RWPE1 (cell line): ENCODE results near the gene ACSM3.

Source experiments
- CTCF ChIA-PET: fragments of 350-600 bp; sonication (Branson Sonifier 250); formaldehyde crosslinking; extraction: SDS; loops from one replicate; lab custom pipeline; 2021; lab: Yijun Ruan, JAX
- POLR2A ChIA-PET: fragments of 400-600 bp; formaldehyde crosslinking; extraction: SDS; loops from one replicate; lab custom pipeline; 2020; ENCODE audit warnings: antibody characterized with exemption; ENCODE audit not compliant: low non-redundant PET; lab: Yijun Ruan, JAX
- DNase-seq: peaks from one replicate; pipeline ENCODE4 v3.0.0; 2012; ENCODE audit warnings: low spot score
- H3K27ac ChIP-seq: fragments of 450-650 bp; 2 replicates; pipeline ENCODE4 v1.5.1; 2017
- CTCF ChIP-seq: fragments of 450-650 bp; conservative IDR thresholded peaks from 2 replicates; pipeline ENCODE4 v1.5.1; 2017; ENCODE audit warnings: low read depth, mild to moderate bottlenecking

Gene ACSM3

GRCh38 chr16:20743591-20743990 is 20.2 kb upstream of the ACSM3 start:
- POLR2A ChIA-PET: no interaction called here
- CTCF ChIA-PET: no interaction called here
- no peak overlapping the region for H3K27ac ChIP-seq
- no peak for DNase-seq
- no peak for TF ChIP-seq CTCF

GRCh38 chr16:20744922-20745440 is 18.8 kb upstream of the ACSM3 start:
- ChIA-PET CTCF (interaction anchor here (0.6 kb wide), 1 partner anchor 11 kb away, joined by 3 read pairs; no protein-coding TSS in a partner anchor), POLR2A (no interaction called here)
- no peak overlapping the region for H3K27ac ChIP-seq
- TF ChIP-seq CTCF: no peak
- DNase-seq: no peak

- ChIA-PET POLR2A (no interaction called here), CTCF (no interaction called here)
- no peak for DNase-seq
- no peak for TF ChIP-seq CTCF
- no peak overlapping the region for H3K27ac ChIP-seq
Observed at GRCh38 chr16:20746461-20746860, 17.4 kb upstream of the ACSM3 start.

- ChIA-PET POLR2A (no interaction called here), CTCF (no interaction called here)
- no peak for DNase-seq
Observed at GRCh38 chr16:20747030-20747816, 16.6 kb upstream of the ACSM3 start.

DNA sequence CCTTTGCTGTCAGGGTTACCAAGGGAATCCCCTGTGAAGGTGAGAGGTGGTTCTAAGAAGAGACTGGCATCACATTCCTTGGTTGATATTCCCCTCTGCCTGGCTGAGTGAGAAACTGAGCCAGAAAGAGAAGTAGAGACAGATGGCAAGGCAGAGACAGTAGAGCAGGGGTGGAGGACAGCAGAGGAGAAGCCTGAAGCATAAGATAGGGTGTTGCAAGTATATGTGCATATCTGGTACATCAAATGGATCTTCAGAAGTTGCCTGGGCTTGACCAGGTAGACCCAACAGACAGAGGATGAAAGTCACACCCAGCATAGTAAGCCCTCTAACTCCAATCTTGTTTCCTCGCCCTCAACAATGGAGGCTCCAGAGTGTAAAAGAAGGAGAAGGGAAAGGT is 14.3 kb upstream of the ACSM3 start:
- no peak for DNase-seq
- no peak for TF ChIP-seq CTCF
- ChIA-PET CTCF (no interaction called here), POLR2A (no interaction called here)
- no peak overlapping the region for H3K27ac ChIP-seq

More at GRCh38 chr16:20747030-20747816, 16.6 kb upstream of the ACSM3 start:
- H3K27ac ChIP-seq: no peak overlapping the region
- no peak for TF ChIP-seq CTCF

DNA sequence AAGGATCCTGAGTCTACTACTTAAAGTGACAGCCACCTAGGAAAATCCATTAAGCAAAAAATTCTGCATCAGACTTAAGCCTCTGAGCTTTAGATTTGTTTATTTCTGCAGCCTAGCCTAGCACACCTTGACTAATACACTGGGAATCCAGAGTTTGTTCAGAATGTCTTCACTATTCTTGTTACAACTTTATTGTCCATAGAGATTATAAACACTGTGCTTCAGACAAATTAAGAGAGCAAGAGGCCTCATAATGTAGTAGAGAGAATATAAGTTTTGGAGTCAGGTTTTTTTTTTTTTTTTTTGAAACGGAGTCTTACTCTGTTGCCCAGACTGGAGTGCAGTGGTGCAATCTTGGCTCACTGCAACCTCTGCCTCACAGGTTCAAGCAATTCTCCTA is 13.3 kb upstream of the ACSM3 start:
- no peak for DNase-seq
- TF ChIP-seq CTCF: no peak
- no peak overlapping the region for H3K27ac ChIP-seq
- ChIA-PET CTCF (interaction anchor here (0.6 kb wide), 1 partner anchor 270 kb away, joined by 3 read pairs; no protein-coding TSS in a partner anchor), POLR2A (no interaction called here)
